DMS114 treated with DMSO at 0.1 percent for 48 hours (cell line): Measurements from ENCODE around the gene ZDHHC14.

Experiments
- DNase-seq: peaks from one replicate; lab custom pipeline; 2025; ENCODE audit not compliant: unreplicated experiment; lab: John Stamatoyannopoulos, UW

The ZDHHC14 gene

GRCh38 chr6:157488058-157488457, 107.1 kb downstream of the ZDHHC14 start:
- no peak for DNase-seq

GRCh38 chr6:157488716-157489118, 107.7 kb downstream of the ZDHHC14 start:
- DNase-seq: no peak

GRCh38 chr6:157490611-157491269, 109.8 kb downstream of the ZDHHC14 start:
- no peak for DNase-seq

GRCh38 chr6:157491571-157492232, 110.7 kb downstream of the ZDHHC14 start:
- DNase-seq: no peak

GRCh38 chr6:157492249-157492648, 111.3 kb downstream of the ZDHHC14 start:
- no peak for DNase-seq

- DNase-seq: no peak
These were observed 111.8 kb downstream of the ZDHHC14 start for GRCh38 chr6:157492741-157493140.

- no peak for DNase-seq
These were observed 112.2 kb downstream of the ZDHHC14 start for GRCh38 chr6:157493173-157493572.

- no peak for DNase-seq
These were observed 112.6 kb downstream of the ZDHHC14 start for GRCh38 chr6:157493576-157493975.

GRCh38 chr6:157494132-157494710, 113.2 kb downstream of the ZDHHC14 start:
- DNase-seq: no peak

- no peak for DNase-seq
These were observed 115.6 kb downstream of the ZDHHC14 start for GRCh38 chr6:157496534-157497095.

GRCh38 chr6:157497579-157497978, 116.6 kb downstream of the ZDHHC14 start:
- no peak for DNase-seq

GRCh38 chr6:157498817-157499216, 117.8 kb downstream of the ZDHHC14 start:
- DNase-seq: no peak

- no peak for DNase-seq
These were observed 119.0 kb downstream of the ZDHHC14 start for GRCh38 chr6:157500022-157500421.

- DNase-seq: no peak
These were observed 122.2 kb downstream of the ZDHHC14 start for GRCh38 chr6:157503018-157503747.

- no peak for DNase-seq
These were observed 125.0 kb downstream of the ZDHHC14 start for GRCh38 chr6:157505912-157506491.

- no peak for DNase-seq
These were observed 129.6 kb downstream of the ZDHHC14 start for GRCh38 chr6:157510323-157511188.

GRCh38 chr6:157511682-157512381, 130.8 kb downstream of the ZDHHC14 start:
- DNase-seq: no peak

GRCh38 chr6:157512382-157512682, 131.3 kb downstream of the ZDHHC14 start:
- DNase-seq: no peak

- DNase-seq: no peak
These were observed 132.1 kb downstream of the ZDHHC14 start for GRCh38 chr6:157513004-157513603.
